Measurements from ENCODE around the gene ZBTB24.

DNA sequence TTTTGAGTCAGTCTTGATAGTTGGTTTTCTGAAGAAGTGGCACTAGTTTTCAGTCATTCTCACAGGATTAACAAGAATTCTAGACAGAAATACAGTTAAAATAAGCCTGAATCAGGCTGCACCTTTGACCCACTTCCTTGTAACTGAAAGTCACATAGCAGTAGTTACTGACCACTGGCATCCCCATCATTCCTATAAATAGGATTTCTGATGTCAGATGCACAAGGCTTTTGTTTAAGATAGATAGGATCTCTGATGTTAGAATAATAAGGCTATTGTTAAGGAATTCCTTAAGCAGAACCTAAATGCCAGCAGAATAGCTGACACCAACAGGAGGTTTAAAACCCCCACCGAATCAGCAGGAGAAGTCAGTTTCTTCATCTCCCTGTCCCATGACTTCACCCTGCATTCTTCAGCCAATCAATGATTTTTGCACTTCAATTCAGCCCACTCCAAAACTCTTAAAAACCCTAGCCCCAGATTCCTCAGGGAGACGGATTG lies 30.6 kb upstream of the ZBTB24 start:
- no peak for TF ChIP-seq EP300 (IDR thresholded peaks at IDR 0.05; ENCODE audit: borderline replicate concordance)
- no peak for TF ChIP-seq ZBTB7A (IDR thresholded peaks at IDR 0.05; ENCODE audit: low read depth)
- TF ChIP-seq TCF12 (IDR thresholded peaks at IDR 0.05; ENCODE audit: low read depth), result no peak
- no peak for TF ChIP-seq RAD21 (IDR thresholded peaks at IDR 0.05; ENCODE audit: low read depth)
- no peak for TF ChIP-seq TEAD4 (IDR thresholded peaks at IDR 0.05)
- TF ChIP-seq MAX (IDR thresholded peaks at IDR 0.05), result no peak
- TF ChIP-seq, protein P1, sequence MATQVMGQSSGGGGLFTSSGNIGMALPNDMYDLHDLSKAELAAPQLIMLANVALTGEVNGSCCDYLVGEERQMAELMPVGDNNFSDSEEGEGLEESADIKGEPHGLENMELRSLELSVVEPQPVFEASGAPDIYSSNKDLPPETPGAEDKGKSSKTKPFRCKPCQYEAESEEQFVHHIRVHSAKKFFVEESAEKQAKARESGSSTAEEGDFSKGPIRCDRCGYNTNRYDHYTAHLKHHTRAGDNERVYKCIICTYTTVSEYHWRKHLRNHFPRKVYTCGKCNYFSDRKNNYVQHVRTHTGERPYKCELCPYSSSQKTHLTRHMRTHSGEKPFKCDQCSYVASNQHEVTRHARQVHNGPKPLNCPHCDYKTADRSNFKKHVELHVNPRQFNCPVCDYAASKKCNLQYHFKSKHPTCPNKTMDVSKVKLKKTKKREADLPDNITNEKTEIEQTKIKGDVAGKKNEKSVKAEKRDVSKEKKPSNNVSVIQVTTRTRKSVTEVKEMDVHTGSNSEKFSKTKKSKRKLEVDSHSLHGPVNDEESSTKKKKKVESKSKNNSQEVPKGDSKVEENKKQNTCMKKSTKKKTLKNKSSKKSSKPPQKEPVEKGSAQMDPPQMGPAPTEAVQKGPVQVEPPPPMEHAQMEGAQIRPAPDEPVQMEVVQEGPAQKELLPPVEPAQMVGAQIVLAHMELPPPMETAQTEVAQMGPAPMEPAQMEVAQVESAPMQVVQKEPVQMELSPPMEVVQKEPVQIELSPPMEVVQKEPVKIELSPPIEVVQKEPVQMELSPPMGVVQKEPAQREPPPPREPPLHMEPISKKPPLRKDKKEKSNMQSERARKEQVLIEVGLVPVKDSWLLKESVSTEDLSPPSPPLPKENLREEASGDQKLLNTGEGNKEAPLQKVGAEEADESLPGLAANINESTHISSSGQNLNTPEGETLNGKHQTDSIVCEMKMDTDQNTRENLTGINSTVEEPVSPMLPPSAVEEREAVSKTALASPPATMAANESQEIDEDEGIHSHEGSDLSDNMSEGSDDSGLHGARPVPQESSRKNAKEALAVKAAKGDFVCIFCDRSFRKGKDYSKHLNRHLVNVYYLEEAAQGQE (IDR thresholded peaks at IDR 0.05; ENCODE audit: low read depth), result no peak
- no peak for TF ChIP-seq TAF1 (IDR thresholded peaks at IDR 0.05; ENCODE audit: low read depth)
- no peak for TF ChIP-seq EGR1 (IDR thresholded peaks at IDR 0.05)
